HL-60 (cell line): ENCODE data around the gene DPF3.
"Not testable (repeated sequence)": the region's sequence is repeated elsewhere in the genome, so short reads cannot be mapped to it uniquely, and the experiment has no call there.

ENCODE experiments used
- POLR2AphosphoS5 ChIP-seq: IDR thresholded peaks from 2 replicates; pipeline ENCODE4 v1.6.1; 2012; ENCODE audit warnings: low read depth
- TF ChIP-seq, protein P1 (sequence below): IDR thresholded peaks from one replicate; pipeline ENCODE4 v1.5.1; 2011; ENCODE audit warnings: low read length, control low read depth, inconsistent platforms; ENCODE audit not compliant: insufficient read depth
- TF ChIP-seq, protein P2 (sequence below): IDR thresholded peaks from 2 replicates; pipeline ENCODE4 v1.6.1; 2012; ENCODE audit warnings: low read depth; ENCODE audit not compliant: insufficient replicate concordance

DNA sequence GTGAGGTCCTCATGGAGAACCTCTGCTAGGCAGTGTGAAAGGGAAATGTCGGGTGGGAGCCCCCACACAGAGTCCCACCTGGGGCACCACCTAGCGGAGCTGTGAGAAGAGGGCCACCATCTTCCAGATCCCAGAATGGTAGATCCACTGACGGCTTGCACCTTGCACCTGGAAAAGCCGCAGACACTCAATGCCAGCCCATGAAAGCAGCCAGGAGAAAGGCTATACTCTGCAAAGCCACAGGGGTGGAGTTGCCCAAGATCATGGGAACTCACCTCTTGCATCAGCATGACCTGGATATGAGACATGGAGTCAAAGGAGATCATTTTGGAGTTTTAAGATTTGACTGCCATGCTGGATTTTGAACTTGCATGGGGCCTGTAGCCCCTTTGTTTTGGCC, 145.0 kb downstream of the DPF3 start:
- TF ChIP-seq, protein P1, sequence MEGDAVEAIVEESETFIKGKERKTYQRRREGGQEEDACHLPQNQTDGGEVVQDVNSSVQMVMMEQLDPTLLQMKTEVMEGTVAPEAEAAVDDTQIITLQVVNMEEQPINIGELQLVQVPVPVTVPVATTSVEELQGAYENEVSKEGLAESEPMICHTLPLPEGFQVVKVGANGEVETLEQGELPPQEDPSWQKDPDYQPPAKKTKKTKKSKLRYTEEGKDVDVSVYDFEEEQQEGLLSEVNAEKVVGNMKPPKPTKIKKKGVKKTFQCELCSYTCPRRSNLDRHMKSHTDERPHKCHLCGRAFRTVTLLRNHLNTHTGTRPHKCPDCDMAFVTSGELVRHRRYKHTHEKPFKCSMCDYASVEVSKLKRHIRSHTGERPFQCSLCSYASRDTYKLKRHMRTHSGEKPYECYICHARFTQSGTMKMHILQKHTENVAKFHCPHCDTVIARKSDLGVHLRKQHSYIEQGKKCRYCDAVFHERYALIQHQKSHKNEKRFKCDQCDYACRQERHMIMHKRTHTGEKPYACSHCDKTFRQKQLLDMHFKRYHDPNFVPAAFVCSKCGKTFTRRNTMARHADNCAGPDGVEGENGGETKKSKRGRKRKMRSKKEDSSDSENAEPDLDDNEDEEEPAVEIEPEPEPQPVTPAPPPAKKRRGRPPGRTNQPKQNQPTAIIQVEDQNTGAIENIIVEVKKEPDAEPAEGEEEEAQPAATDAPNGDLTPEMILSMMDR = not testable (repeated sequence)
- not testable (repeated sequence) for TF ChIP-seq POLR2AphosphoS5
- TF ChIP-seq, protein P2, sequence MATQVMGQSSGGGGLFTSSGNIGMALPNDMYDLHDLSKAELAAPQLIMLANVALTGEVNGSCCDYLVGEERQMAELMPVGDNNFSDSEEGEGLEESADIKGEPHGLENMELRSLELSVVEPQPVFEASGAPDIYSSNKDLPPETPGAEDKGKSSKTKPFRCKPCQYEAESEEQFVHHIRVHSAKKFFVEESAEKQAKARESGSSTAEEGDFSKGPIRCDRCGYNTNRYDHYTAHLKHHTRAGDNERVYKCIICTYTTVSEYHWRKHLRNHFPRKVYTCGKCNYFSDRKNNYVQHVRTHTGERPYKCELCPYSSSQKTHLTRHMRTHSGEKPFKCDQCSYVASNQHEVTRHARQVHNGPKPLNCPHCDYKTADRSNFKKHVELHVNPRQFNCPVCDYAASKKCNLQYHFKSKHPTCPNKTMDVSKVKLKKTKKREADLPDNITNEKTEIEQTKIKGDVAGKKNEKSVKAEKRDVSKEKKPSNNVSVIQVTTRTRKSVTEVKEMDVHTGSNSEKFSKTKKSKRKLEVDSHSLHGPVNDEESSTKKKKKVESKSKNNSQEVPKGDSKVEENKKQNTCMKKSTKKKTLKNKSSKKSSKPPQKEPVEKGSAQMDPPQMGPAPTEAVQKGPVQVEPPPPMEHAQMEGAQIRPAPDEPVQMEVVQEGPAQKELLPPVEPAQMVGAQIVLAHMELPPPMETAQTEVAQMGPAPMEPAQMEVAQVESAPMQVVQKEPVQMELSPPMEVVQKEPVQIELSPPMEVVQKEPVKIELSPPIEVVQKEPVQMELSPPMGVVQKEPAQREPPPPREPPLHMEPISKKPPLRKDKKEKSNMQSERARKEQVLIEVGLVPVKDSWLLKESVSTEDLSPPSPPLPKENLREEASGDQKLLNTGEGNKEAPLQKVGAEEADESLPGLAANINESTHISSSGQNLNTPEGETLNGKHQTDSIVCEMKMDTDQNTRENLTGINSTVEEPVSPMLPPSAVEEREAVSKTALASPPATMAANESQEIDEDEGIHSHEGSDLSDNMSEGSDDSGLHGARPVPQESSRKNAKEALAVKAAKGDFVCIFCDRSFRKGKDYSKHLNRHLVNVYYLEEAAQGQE = not testable (repeated sequence)
